NCI-H146 treated with DMSO at 0.1 percent for 48 hours (cell line): ENCODE measurements around the gene PRELID1.

Source experiments
- DNase-seq: peaks from one replicate; lab custom pipeline; 2025; ENCODE audit not compliant: unreplicated experiment; lab: John Stamatoyannopoulos, UW

PRELID1 gene

GRCh38 chr5:177355868-177356168 is 52.2 kb downstream of the PRELID1 start:
- DNase-seq: no peak
